Esophagus squamous epithelium (tissue), 4 donors: ENCODE results near the gene BAHD1.

ENCODE experiments used
- CTCF ChIP-seq, 6 experiments: fragments of 450-650 bp in 4 of 6; fragments of 200-600 bp in 2 of 6; sonication (generic) in 2 of 6; IDR thresholded peaks; one replicate each; pipeline ENCODE4 v1.5.1; 2016 to 2019; ENCODE audit warnings: antibody characterized with exemption in 6 of 6, mild to moderate bottlenecking in 4 of 6, moderate library complexity in 4 of 6
- POLR2A ChIP-seq, 4 donors: fragments of 450-650 bp; IDR thresholded peaks; one replicate each; pipeline ENCODE4 v1.6.1; 2017; ENCODE audit warnings: antibody characterized with exemption in 4 of 4, mild to moderate bottlenecking in 4 of 4, moderate library complexity in 3 of 4

DNA sequence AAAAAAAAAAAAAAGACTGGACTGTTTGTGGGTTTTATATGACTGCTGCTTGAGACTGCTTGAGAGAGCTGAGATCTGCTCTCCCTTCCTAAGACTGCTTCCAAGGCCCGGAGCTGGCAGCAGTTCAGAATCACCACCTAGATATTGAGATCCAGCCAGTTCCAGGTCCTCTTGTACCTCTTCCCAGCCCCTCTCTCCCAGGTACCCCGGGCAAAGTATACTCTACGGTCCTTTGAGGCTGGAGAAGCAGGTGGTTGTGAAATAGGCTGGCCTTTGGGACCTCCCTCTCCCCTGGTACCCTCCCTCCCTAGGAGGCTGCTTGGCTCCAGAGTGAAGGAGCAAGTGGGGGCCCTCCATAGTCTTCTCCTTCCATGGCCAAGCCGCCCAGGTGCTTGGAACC lies 12.6 kb upstream of the BAHD1 start:
- TF ChIP-seq CTCF (IDR thresholded peaks at IDR 0.05), result no peak
- TF ChIP-seq POLR2A (IDR thresholded peaks at IDR 0.05), result no peak
